Panc1 (cell line): ENCODE measurements around the gene TMC4. TPM values are rescaled to one million over a fixed set of nuclear protein-coding genes. Genes with fewer than 3 reads are reported as not detected.

Experiments used
- ATAC-seq: fragments of 200-7000 bp; cut with Tn5 transposase; 2 replicates; pipeline ENCODE4 v1.9.1; 2020; ENCODE audit warnings: mild to moderate bottlenecking, moderate library complexity
- BruUV-seq: library from RNA; stranded (reverse); fragments of 400-500 nt; replicated peaks from 2 replicates; lab custom pipeline; 2021; lab: Mats Ljungman, UMichigan
- CTCF ChIA-PET: fragments of 300-600 bp; sonication (Branson Sonifier 250); formaldehyde crosslinking; loops from one replicate; lab custom pipeline; 2022; ENCODE audit warnings: antibody characterized with exemption; lab: Charles Lee
- POLR2A ChIA-PET: fragments of 300-600 bp; sonication (Branson Sonifier 250); formaldehyde crosslinking; loops from one replicate; lab custom pipeline; 2022; ENCODE audit warnings: antibody characterized with exemption; lab: Charles Lee
- DNase-seq: peaks from one replicate; pipeline ENCODE4 v3.0.0-alpha.2; 2010; ENCODE audit warnings: low read depth, low spot score
- H3K27ac ChIP-seq: 2 replicates; pipeline ENCODE4 v1.5.1; 2011; ENCODE audit warnings: mild to moderate bottlenecking, low read length, inconsistent platforms
- H3K27me3 ChIP-seq: fragments of 200-500 bp; sonication (Bioruptor generic); 2 replicates; pipeline ENCODE4 v1.6.0; 2014; ENCODE audit warnings: low read length, inconsistent platforms; ENCODE audit not compliant: control insufficient read depth, insufficient read depth
- H3K36me3 ChIP-seq: fragments of 200-500 bp; sonication (Bioruptor generic); 2 replicates; pipeline ENCODE4 v1.5.1; 2014; ENCODE audit warnings: inconsistent platforms, mild to moderate bottlenecking, low read length, moderate library complexity; ENCODE audit not compliant: control insufficient read depth, insufficient read depth
- H3K4me1 ChIP-seq: 2 replicates; pipeline ENCODE4 v1.5.1; 2011; ENCODE audit warnings: inconsistent platforms, mild to moderate bottlenecking, low read length, moderate library complexity; ENCODE audit not compliant: control insufficient read depth, insufficient read depth
- H3K4me3 ChIP-seq, 2 experiments: 2 replicates each; pipeline ENCODE4 v1.5.1; 2011 to 2012; ENCODE audit warnings: low read depth in 2 of 2, low read length in 2 of 2, mild to moderate bottlenecking in 2 of 2, inconsistent platforms in 1 of 2, moderate library complexity in 1 of 2
- H3K9me3 ChIP-seq: fragments of 200-500 bp; sonication (Bioruptor generic); 2 replicates; pipeline ENCODE4 v1.5.1; 2014; ENCODE audit warnings: low read depth, mild to moderate bottlenecking, inconsistent platforms, low read length, moderate library complexity; ENCODE audit not compliant: control insufficient read depth, insufficient read depth
- CTCF ChIP-seq: fragments of 450-650 bp; IDR thresholded peaks from 2 replicates; pipeline ENCODE4 v1.5.1; 2017; ENCODE audit warnings: mild to moderate bottlenecking
- POLR2AphosphoS5 ChIP-seq: IDR thresholded peaks from 2 replicates; pipeline ENCODE4 v1.6.1; 2012; ENCODE audit warnings: mild to moderate bottlenecking, low read depth, low read length, moderate library complexity
- REST ChIP-seq, 2 experiments: IDR thresholded peaks; 2 replicates each; pipeline ENCODE4 v1.6.1; 2011 to 2012; ENCODE audit warnings: low read depth in 2 of 2, control low read depth in 1 of 2, low read length in 1 of 2, mild to moderate bottlenecking in 1 of 2, moderate library complexity in 1 of 2; ENCODE audit not compliant: insufficient read depth in 1 of 2
- SIN3A ChIP-seq: IDR thresholded peaks from 2 replicates; pipeline ENCODE4 v1.6.1; 2012; ENCODE audit warnings: low read depth, mild to moderate bottlenecking, low read length, moderate library complexity, borderline replicate concordance; ENCODE audit not compliant: insufficient read depth
- TCF7L2 ChIP-seq: IDR thresholded peaks from 2 replicates; pipeline ENCODE4 v1.6.1; 2011; ENCODE audit warnings: mild to moderate bottlenecking, low read depth, low read length, inconsistent platforms
- in situ Hi-C: cut with HindIII; loops from 2 replicates; pipeline ENCODE4 v1.10.0; 2016; ENCODE audit warnings: low sequenced_read_pairs, low pct_unique_long_range_greater_than_20kb
- intact Hi-C: fragments of 100-400 bp; cut with micrococcal nuclease; formaldehyde crosslinking; loops from one replicate; pipeline ENCODE4 v1.10.0; 2022; ENCODE audit not compliant: unreplicated experiment
- total RNA-seq: library from RNA; stranded (reverse); gene quantifications from one replicate; pipeline ENCODE4 v1.2.1, GENCODE V29; 2021; ENCODE audit not compliant: unreplicated experiment

Gene TMC4
- total RNA-seq, 1 experiment from 2014 or later = 5.1 TPM

- DNase-seq (no peak), ATAC-seq (no peak)
- in situ Hi-C loops (no loop called here), intact Hi-C loops (no loop called here)
- CTCF ChIA-PET = no interaction called here
- H3K9me3 ChIP-seq = no peaks in the 10 kb centered on the region
- BruUV-seq = no TSS peak
- H3K4me3 ChIP-seq = no peak overlapping the region
- H3K36me3 ChIP-seq = peaks cover under 1% of the 10 kb centered on the region; the same call in 1 of the 2 replicates
- POLR2A ChIA-PET = no interaction called here
- H3K27me3 ChIP-seq = no peaks in the 10 kb centered on the region
- no peak overlapping the region for H3K27ac ChIP-seq
- TF ChIP-seq POLR2AphosphoS5 (peak; percentile 60), REST (IDR thresholded peaks at IDR 0.05; ENCODE audit: insufficient read depth in 1 of 2, low read depth in 2 of 2, low read length in 1 of 2) (no peak), SIN3A (no peak)
- peaks cover 4% of the 10 kb centered on the region; the same call in 1 of the 2 replicates for H3K4me1 ChIP-seq
Measured at GRCh38 chr19:54133312-54133956, 39.5 kb downstream of the TMC4 start.

GRCh38 chr19:54129617-54129996 lies 43.4 kb downstream of the TMC4 start:
- Histone ChIP-seq H3K4me1 (peaks cover 2% of the 10 kb centered on the region; the same call in 1 of the 2 replicates), H3K4me3 (no peak overlapping the region), H3K36me3 (peaks cover 13% of the 10 kb centered on the region), H3K27me3 (no peaks in the 10 kb centered on the region), H3K27ac (no peak overlapping the region), H3K9me3 (no peaks in the 10 kb centered on the region)
- no TSS peak for BruUV-seq
- intact Hi-C loops = no loop called here
- ChIA-PET POLR2A (no interaction called here), CTCF (no interaction called here)
- ATAC-seq (no peak), DNase-seq (no peak)
- TF ChIP-seq POLR2AphosphoS5 = no peak
- TF ChIP-seq CTCF = no peak
- no peak for TF ChIP-seq TCF7L2
- no peak for TF ChIP-seq REST (IDR thresholded peaks at IDR 0.05; ENCODE audit: insufficient read depth in 1 of 2, low read depth in 2 of 2, low read length in 1 of 2)
- no peak for TF ChIP-seq SIN3A
- in situ Hi-C loops = no loop called here
